ENCODE data around the gene SLC25A21.
"Not testable (repeated sequence)": the region's sequence is repeated elsewhere in the genome, so short reads cannot be mapped to it uniquely, and the experiment has no call there.

Gene SLC25A21

GRCh38 chr14:36820901-36821300 lies 351.5 kb downstream of the SLC25A21 start:
- DNase-seq = no peak
- Mint-ChIP-seq H3K36me3 (ENCODE audit: low read depth) (no peaks in the 10 kb centered on the region), H3K9me3 (peaks cover 8% of the 10 kb centered on the region), H3K4me3 (no peak overlapping the region), H3K27ac (no peak overlapping the region), H3K4me1 (ENCODE audit: low read depth) (no peaks in the 10 kb centered on the region), H3K27me3 (no peaks in the 10 kb centered on the region)

DNA sequence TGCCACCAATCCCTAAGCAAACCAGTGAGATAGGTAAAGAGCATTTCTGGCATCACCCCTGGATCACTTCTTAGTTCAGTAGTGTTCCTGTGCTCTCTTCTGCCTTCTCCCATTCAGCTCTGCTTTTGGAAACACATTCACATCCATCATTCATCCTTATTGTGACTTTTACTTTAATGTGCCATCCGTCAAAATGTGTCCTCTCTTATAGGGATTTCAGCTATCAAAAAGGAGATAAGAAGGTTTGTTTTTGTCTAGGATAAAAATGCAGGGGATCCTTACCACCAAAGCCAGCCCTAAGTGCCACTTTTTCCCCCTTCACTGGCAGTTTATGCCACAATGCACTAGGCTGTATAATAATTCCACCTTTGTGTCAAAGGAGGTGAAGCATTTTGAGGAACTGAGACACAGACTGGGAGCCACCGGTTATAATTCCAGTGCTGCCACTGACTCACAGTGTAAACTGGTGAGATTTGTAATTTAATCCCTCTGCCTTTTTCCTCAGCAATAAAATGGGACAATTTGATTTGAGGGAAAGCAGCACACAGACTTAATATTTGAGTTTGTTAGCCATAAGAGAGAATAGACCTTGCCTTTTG lies 352.2 kb downstream of the SLC25A21 start:
- Mint-ChIP-seq H3K27me3 (no peaks in the 10 kb centered on the region), H3K9me3 (peaks cover 8% of the 10 kb centered on the region), H3K36me3 (ENCODE audit: low read depth) (no peaks in the 10 kb centered on the region), H3K27ac (no peak overlapping the region), H3K4me3 (no peak overlapping the region), H3K4me1 (ENCODE audit: low read depth) (no peaks in the 10 kb centered on the region)
- no peak for DNase-seq

DNA sequence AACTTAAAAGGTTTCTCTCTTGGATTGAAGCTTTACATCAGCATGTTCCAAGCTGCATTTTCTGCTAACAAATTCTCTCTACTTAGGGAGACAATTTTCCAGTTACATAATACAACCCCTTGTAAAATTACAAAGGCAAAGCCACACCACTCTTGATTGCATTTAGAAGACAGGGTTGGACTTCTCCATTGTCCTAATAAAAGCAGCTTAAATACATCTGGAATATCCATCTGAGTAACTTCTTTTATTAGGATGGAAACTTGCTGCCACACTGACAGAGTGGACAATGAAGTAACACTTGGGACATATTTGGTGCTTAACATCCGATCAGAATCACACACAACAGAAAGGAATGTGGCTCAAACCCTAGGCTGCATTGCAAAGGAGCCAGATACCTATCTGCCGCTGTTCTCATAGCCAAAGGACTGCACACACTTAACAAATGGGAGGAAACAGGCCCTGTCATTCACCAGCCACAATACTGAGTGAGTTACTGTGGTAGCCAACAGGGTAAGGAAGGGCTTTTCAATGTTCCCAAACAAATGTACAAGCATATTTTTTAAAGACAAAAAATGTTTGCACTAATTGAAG lies 353.5 kb downstream of the SLC25A21 start:
- no peak for DNase-seq
- Mint-ChIP-seq H3K27me3 (no peaks in the 10 kb centered on the region), H3K4me3 (no peak overlapping the region), H3K27ac (no peak overlapping the region), H3K4me1 (ENCODE audit: low read depth) (no peaks in the 10 kb centered on the region), H3K9me3 (peaks cover 4% of the 10 kb centered on the region), H3K36me3 (ENCODE audit: low read depth) (no peaks in the 10 kb centered on the region)

DNA sequence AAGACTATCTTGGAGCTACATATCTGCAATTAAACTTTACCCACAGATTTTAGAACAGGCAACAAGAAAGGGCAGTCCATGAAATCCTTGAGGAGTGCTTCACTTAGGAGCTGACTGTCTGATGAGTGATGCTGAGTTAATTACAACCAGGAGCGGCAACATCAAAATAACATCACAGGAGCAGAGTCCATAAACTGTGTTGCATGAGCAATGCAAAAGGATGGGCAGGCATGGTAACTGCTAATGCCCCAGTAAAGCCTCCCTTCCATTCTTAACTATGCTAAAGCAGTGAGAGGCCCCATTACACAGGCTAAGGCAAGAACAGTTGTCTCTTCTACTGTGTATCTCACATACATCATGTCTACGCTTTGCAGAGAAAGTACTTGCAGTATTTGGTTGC lies 354.2 kb downstream of the SLC25A21 start:
- H3K27ac Mint-ChIP-seq = no peak overlapping the region
- no peak overlapping the region for H3K4me3 Mint-ChIP-seq
- no peaks in the 10 kb centered on the region for H3K4me1 Mint-ChIP-seq (ENCODE audit: low read depth)
- H3K36me3 Mint-ChIP-seq (ENCODE audit: low read depth) = no peaks in the 10 kb centered on the region
- no peak for DNase-seq
- no peaks in the 10 kb centered on the region for H3K9me3 Mint-ChIP-seq
- H3K27me3 Mint-ChIP-seq = no peaks in the 10 kb centered on the region

DNA sequence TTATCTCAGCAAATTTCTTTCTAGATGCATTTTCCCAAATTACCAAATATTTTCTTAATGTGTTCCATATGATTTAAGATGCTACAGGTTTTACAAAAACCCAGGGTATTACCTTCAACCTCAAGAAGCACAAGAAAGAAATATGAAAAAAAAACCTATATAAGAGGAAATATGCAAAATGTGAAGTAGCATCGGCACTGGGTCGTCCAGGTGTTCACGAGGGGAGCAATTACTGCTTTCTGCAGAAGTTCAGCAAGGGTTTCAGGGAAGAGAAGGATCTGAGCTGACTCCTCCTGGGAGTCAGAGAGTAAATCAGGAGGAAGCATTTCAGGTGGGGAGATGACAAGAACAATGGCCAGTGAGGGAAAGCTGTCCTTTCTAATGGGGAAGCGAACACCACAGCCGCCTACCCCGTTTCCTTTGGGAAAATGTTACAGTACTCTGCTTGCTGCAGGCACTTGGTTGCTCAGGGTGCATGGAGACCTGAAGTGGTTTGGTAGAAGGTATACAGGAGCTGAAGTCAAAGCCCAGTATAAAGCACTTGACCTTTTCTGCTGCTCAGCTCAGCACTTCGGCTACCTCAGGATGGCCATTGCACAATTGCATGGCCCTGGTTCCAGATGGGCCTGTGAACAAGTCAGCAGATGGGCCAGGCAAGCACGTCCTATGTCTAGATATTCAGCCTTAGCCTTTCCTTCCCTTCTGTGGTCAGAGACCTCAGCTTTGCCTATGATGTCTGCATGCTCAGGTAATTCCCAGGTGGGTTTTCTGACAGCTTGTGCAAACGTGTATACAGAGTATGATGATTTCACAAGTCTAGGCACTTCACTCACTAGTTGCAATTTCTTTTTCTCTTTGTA lies 355.1 kb downstream of the SLC25A21 start:
- H3K27ac Mint-ChIP-seq = no peak overlapping the region
- H3K4me3 Mint-ChIP-seq = no peak overlapping the region
- DNase-seq = no peak
- no peaks in the 10 kb centered on the region for H3K36me3 Mint-ChIP-seq (ENCODE audit: low read depth)
- no peaks in the 10 kb centered on the region for H3K4me1 Mint-ChIP-seq (ENCODE audit: low read depth)
- no peaks in the 10 kb centered on the region for H3K9me3 Mint-ChIP-seq
- no peaks in the 10 kb centered on the region for H3K27me3 Mint-ChIP-seq

GRCh38 chr14:36816481-36816880 lies 355.9 kb downstream of the SLC25A21 start:
- no peaks in the 10 kb centered on the region for H3K9me3 Mint-ChIP-seq
- DNase-seq = no peak
- H3K27ac Mint-ChIP-seq = no peak overlapping the region
- H3K36me3 Mint-ChIP-seq (ENCODE audit: low read depth) = no peaks in the 10 kb centered on the region
- no peak overlapping the region for H3K4me3 Mint-ChIP-seq
- no peaks in the 10 kb centered on the region for H3K4me1 Mint-ChIP-seq (ENCODE audit: low read depth)
- no peaks in the 10 kb centered on the region for H3K27me3 Mint-ChIP-seq

DNA sequence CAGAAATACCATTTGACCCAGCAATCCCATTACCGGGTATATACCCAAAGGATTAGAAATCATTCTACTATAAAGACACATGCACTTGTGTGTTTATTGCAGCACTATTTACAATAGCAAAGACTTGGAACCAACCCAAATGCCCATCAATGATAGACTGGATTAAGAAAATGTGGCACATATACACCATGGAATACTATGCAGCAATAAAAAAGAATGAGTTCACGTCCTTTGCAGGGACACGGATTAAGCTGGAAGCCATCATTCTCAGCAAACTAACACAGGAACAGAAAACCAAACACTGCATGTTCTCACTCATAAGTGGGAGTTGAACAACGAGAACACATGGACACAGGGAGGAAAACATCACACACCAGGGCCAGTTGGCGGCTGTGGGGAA lies 357.6 kb downstream of the SLC25A21 start:
- not testable (repeated sequence) for H3K9me3 Mint-ChIP-seq, H3K4me3 Mint-ChIP-seq

GRCh38 chr14:36810209-36810608 lies 362.2 kb downstream of the SLC25A21 start:
- Mint-ChIP-seq H3K4me3 (no peak overlapping the region), H3K36me3 (ENCODE audit: low read depth) (no peaks in the 10 kb centered on the region), H3K4me1 (ENCODE audit: low read depth) (no peaks in the 10 kb centered on the region), H3K9me3 (no peaks in the 10 kb centered on the region), H3K27me3 (no peaks in the 10 kb centered on the region), H3K27ac (no peak overlapping the region)
- no peak for DNase-seq

More for the DNA sequence above, 357.6 kb downstream of the SLC25A21 start:
- H3K36me3 Mint-ChIP-seq (ENCODE audit: low read depth); H3K4me1 Mint-ChIP-seq (ENCODE audit: low read depth); H3K27ac Mint-ChIP-seq; H3K27me3 Mint-ChIP-seq; DNase-seq: not testable (repeated sequence)

DNA sequence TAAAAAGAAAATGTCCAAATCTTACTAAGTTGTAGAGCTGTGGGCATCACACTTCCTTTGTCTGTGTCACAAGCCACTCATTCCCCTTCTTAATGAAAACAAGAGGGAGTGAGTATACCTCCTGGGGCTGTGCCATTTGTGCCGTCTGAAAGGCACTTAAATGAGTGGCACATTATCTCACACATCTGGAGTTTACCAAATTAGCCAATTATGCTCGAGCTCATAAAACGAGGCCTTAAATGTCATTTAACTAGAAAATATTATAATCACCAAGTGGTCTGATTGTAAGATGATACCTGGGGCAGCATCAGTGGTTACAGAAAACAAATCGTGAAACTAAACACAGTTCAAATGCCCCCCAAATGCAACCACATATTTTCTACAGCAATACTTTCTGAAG lies 364.7 kb downstream of the SLC25A21 start:
- Mint-ChIP-seq H3K4me1 (ENCODE audit: low read depth) (no peaks in the 10 kb centered on the region), H3K27ac (no peak overlapping the region), H3K36me3 (ENCODE audit: low read depth) (no peaks in the 10 kb centered on the region), H3K27me3 (no peaks in the 10 kb centered on the region), H3K9me3 (no peaks in the 10 kb centered on the region), H3K4me3 (no peak overlapping the region)
- DNase-seq = no peak

GRCh38 chr14:36805131-36805559 lies 367.3 kb downstream of the SLC25A21 start:
- Mint-ChIP-seq H3K27me3 (no peaks in the 10 kb centered on the region), H3K36me3 (ENCODE audit: low read depth) (no peaks in the 10 kb centered on the region), H3K4me3 (no peak overlapping the region), H3K4me1 (ENCODE audit: low read depth) (no peaks in the 10 kb centered on the region), H3K27ac (no peak overlapping the region), H3K9me3 (no peaks in the 10 kb centered on the region)
- no peak for DNase-seq

- Mint-ChIP-seq H3K9me3 (no peaks in the 10 kb centered on the region), H3K27me3 (no peaks in the 10 kb centered on the region)
These were observed 374.8 kb downstream of the SLC25A21 start for GRCh38 chr14:36797634-36798033.

GRCh38 chr14:36791402-36791801 lies 381.0 kb downstream of the SLC25A21 start:
- Mint-ChIP-seq H3K4me3 (no peak overlapping the region), H3K27ac (no peak overlapping the region), H3K27me3 (peaks cover 2% of the 10 kb centered on the region), H3K4me1 (ENCODE audit: low read depth) (no peaks in the 10 kb centered on the region), H3K9me3 (no peaks in the 10 kb centered on the region), H3K36me3 (ENCODE audit: low read depth) (no peaks in the 10 kb centered on the region)
- DNase-seq = no peak

More at GRCh38 chr14:36797634-36798033, 374.8 kb downstream of the SLC25A21 start:
- DNase-seq = no peak
- Mint-ChIP-seq H3K4me1 (ENCODE audit: low read depth) (no peaks in the 10 kb centered on the region), H3K27ac (no peak overlapping the region), H3K4me3 (no peak overlapping the region), H3K36me3 (ENCODE audit: low read depth) (no peaks in the 10 kb centered on the region)

DNA sequence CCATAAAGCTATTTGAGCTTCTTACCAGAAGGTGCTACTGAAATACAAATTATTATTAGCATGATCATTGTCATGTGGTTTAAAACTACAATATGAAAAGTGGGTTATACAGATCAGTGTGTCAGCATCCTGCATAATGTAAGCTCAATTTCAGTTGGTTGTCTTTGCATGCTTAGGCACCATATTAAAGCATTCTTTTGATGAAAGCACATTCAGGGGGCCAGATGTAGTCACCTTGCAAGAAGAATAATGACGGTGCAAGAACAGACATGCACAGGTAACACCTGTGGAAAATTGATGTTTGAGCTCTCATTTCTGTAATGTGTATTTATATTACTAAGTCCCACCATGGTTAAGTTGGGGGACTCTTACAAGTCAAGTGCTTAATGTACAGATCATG lies 386.9 kb downstream of the SLC25A21 start:
- no peak for DNase-seq
- Mint-ChIP-seq H3K36me3 (ENCODE audit: low read depth) (no peaks in the 10 kb centered on the region), H3K9me3 (peaks cover 17% of the 10 kb centered on the region), H3K4me1 (ENCODE audit: low read depth) (no peaks in the 10 kb centered on the region), H3K27ac (no peak overlapping the region), H3K4me3 (no peak overlapping the region), H3K27me3 (peaks cover 2% of the 10 kb centered on the region)

GRCh38 chr14:36784541-36784940 lies 387.9 kb downstream of the SLC25A21 start:
- no peaks in the 10 kb centered on the region for H3K36me3 Mint-ChIP-seq (ENCODE audit: low read depth)
- H3K27me3 Mint-ChIP-seq = peaks cover 2% of the 10 kb centered on the region
- no peak overlapping the region for H3K4me3 Mint-ChIP-seq
- peaks cover 17% of the 10 kb centered on the region for H3K9me3 Mint-ChIP-seq
- H3K4me1 Mint-ChIP-seq (ENCODE audit: low read depth) = no peaks in the 10 kb centered on the region
- no peak overlapping the region for H3K27ac Mint-ChIP-seq
- DNase-seq = no peak

DNA sequence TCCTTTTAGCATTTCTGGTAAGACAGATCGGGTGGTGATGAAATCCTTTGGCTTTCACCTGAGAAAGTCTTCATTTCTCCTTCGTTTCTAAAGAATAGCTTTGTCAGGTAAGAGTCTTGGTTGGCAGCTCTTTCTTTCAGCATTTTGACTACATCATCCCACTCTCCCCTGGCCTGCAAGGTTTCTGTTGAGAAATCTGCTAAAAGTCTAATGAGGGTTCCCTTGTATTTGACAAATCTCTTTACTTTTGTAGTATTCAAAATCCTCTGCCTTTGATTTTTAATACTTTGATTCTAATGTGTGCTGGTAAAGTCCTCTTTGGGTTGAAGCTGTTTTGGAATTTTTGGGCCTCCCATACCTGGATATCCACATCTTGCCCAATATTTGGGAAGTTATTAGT lies 390.5 kb downstream of the SLC25A21 start:
- Mint-ChIP-seq H3K27ac (no peak overlapping the region), H3K27me3 (peaks cover under 1% of the 10 kb centered on the region), H3K4me1 (ENCODE audit: low read depth) (no peaks in the 10 kb centered on the region), H3K36me3 (ENCODE audit: low read depth) (no peaks in the 10 kb centered on the region), H3K9me3 (peaks cover 22% of the 10 kb centered on the region), H3K4me3 (no peak overlapping the region)
- DNase-seq = no peak

Measured in activated T-cell treated with anti-CD3 and anti-CD28 coated beads, Interleukin-2, amount 50 U/mL, for 24 hours (primary cell).